ENCODE results near the gene TSPAN11.

Gene TSPAN11

DNA sequence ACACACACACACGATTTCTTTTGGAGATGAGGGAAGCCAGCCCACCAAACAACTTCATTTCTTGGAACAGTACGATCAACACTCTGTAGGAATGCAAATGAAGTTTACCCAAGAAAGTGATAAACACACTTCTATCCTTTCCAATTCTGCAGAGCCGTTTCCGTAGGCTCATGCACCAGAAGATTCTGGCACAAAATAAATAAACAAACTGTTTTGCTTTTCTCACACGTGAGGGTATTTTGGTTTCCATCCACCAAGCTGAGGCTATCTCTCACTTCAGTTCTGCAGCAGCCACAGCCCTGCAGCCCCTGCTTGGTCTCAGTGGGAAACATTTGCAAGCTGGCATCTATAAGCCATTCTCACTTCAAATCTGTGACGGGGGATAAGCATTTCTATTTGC is 15.3 kb upstream of the TSPAN11 start:
- DNase-seq (ENCODE audit: low spot score) = no peak

DNA sequence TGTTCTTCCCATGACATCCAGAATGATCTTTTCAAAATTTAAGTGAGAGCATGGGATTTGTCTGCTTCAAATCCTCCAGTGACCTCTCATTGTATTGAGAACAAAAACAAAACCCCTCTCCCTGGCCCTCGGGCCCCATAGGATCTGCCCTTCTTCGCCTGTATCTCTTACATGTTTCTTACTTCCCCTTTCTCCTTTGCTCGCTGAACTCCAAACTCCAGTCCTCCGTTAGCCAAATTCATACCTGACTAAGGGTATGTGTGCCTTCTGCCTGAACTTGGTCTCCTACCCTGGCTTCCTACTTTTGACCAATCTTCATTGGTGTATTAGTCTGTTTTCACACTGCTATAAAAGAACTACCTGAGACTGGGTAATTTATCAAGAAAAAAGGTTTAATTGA is 13.2 kb upstream of the TSPAN11 start:
- DNase-seq (ENCODE audit: low spot score) = no peak

DNA sequence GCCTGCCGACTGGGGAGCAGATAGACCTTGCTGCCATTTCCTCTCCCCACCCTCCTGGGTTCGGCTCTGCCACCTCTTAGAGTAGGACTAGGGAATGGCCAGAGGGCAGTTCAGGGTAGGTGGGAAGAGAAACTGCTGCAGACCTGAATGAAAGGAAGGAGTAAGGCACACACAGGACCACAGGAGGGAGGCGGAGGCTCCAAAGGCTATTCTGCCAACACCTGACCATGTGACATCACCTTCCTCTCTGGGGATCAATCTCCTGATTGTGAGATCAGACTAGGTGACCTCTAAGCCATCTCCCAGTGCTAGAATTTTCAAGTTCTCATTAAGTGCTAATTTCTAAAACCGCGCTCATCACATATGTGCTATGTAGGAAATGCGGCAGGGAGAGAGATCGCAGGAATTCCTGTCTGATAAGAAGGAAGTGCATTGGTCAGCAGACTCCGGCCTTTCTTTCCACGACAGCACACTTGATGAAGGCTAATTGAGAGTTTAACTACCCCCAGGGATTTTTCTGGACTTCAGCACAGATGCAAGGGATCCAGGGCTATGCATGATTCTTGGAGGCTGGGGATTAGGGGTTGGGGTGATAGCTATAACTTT is 11.5 kb upstream of the TSPAN11 start:
- DNase-seq (ENCODE audit: low spot score) = no peak

DNA sequence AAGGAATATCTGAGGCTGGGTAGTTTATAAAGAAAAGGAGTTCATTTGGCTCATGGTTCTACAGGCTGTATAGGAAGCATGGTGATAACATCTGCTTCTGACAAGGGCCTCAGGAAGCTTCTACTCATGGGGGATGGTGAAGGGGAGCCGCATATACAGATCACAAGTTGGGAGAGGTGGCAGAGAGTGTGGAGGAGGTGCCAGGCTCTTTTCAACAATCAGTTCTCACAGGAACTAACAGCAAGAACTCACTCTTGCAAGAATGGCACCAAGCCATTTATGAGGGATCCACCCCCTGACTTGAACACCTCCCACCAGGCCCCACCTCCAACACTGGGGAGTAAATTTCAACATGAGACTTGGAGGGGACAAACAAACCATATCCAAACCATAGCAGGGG is 3.5 kb upstream of the TSPAN11 start:
- no peak for DNase-seq (ENCODE audit: low spot score)

DNA sequence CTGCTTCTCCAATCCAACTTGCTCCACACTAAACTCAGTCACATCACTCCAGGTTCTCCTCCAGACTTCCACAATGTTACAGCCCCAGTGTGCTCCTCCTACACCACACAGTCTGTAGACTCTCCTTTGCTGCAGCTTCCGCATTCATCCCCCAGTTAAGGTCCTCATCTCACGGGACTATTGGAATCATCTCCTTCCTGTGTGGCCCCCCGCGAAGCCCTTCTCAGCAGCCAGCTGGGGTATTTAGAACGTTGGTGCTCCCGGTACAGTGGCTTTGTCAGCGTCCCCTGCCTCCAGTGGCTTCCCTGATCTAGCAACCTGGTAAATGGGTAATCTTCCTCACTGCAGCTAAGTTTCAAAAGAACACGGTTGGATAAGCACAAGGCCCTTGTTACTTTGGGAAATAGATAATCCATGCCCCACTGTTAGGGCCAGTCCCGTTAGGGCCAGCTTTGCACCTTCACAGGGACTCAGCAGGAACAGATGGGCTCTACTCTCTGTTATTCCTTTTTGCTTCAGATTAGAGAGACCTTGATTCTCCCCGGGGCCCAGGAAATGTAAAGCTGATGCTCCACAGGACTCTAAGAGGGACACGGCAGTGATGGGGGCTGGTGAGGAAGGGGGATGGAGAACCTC is 823 bp upstream of the TSPAN11 start:
- DNase-seq (ENCODE audit: low spot score) = no peak

DNA sequence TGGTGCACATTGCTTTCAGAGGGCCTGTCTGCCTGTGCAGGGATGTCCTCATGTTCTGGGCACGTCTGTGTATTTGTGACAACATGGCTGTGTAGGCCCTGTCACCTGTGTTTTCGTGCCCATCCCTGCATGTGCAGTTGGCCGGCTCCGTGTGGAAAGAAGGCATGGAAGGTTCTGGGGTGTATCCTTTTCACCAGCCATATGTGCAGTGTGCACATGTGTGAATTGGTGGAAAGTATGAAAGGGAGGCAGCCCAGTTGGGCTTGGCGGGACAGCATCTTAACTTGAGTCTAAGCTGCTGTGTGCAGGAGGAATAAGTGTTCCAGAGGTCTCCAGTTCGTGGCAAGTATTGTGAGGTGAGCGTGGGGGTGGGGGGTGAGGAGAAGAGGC is 669 bp downstream of the TSPAN11 start:
- DNase-seq (ENCODE audit: low spot score) = no peak

DNA sequence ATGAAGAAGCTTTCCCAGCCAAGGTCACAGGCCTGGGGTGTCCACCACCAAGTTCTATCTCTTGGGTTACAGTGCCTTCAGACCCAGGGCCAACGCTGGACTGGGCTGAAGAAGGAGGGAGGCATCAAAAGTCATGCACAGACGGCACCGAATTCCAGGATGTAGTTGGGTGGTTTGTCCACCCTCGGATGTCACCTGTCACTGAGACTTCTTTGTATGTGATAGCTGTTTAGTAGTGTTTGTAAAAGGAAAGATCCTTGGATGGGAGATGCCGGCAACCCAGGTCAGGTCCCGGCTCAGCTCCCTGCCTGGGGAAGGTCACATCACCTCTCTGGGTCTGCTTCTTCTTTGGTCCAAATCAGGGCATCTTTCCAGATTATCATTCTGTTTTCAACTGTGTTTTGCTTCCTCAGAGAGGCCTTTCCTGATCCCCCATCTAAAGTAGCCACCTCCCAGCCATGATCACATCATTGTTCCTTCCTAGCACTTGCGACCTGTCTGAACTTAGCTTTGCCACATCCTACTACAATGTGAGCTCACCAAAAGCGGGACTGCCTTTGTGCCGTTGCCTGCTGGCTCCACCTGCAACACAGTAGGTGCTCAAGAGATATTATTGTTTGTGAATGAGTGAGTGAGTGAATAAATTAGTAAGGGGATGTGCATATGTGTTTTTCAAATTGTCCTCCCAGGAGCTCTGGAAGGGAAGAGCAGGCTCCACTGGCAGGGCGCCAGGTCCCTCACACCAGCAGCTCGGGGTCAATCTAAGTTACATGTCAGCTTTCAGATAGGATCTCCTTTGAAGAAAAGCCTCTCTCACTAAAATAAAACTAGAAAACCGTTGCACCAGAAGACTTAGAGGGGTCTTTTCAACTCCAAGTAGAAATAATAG is 2.1 kb downstream of the TSPAN11 start:
- no peak for DNase-seq (ENCODE audit: low spot score)

DNA sequence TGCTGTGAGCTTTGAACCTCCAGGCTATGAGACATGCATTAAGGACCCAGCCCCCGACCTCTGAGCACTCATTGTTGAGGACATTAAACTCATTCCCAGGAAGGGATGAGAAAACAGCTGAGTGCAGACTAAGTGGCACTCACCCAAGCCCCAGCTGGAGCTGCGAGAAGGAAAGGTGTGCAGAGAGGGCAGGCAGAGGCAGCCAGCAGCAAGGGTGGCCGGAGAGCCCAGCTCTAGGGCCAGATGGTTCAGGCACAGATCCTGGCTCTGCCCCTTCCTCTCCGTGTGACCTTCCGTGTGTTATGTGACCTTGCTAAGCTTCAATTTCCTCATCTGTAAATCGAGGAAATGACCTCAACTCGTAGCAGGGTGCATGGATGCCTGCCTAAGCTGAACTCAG is 3.7 kb downstream of the TSPAN11 start:
- DNase-seq (ENCODE audit: low spot score) = no peak

DNA sequence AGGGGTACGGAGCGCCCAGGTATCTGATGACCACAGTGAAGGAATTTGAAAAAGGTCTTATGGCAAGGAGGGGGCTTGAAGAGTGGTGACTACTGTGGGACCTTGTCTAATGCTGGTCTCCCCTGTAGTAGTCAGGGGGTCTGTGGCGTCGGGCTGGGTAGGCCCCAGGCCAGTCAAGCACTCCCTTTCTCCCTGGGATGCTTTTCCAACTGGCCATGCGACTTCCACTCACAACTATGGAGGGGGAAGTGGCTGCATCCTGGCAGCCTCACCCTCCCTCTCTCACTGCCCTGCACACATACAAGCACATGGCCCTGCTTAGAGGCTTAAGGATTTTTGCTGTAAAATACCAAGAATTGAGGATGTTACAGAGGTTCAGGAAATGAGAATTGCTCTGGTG is 4.1 kb downstream of the TSPAN11 start:
- no peak for DNase-seq (ENCODE audit: low spot score)

DNA sequence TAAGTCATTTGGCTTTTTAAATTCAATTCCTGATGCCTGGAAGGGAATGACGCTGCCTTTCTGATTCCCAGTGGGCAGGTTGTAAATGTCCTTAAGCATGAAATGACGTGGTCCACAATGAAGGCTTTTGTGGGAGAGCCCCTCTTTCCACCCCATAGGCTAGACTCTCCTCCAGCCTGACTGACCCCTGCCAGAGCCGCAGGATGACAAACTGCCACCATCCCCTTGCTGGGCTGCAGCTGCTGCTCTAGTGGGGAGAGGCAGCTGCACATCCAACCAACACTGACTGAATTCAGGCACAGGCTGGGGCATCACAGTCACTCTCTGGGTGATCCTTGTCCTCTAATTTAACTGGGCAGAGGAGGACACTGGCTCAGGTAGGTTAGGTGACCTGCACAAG is 6.3 kb downstream of the TSPAN11 start:
- DNase-seq (ENCODE audit: low spot score) = no peak

DNA sequence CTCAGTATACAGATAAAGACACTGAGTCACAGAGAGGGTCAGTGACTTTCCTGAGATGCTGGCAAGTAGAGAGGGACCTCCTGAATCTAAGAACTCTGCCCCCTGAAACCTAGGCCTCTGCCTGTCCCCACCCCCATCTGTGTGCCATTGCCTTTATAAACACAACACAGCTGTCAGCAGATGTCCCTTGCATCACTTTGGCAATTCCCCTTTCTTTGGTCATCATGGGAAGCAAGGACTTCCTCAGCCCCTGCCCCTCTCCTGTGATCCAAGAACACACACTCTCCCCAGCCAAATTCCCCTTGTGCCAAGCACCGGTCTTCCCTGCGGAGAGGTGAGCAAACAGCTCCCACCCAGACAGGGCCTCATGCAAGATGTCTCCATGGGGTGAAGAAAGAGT is 8.3 kb downstream of the TSPAN11 start:
- no peak for DNase-seq (ENCODE audit: low spot score)

DNA sequence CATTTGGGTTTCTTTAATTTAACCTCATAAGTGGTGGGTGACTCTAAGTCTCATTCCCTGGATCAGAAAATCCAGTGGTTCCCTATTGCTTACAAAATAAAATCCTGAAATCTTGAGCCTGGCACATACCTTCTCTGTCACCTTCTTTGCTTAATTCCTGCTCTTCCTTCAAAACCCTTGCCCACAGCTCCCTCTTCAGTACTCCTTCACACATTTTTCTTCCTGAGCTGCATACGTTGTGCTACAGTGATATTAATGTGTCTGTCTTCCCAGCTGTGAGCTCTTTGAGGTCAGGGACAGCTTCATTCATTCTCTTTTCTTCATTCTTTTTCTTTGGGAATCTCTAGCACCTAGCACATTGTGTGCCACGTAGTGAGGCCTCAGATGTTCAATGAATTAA is 9.5 kb downstream of the TSPAN11 start:
- no peak for DNase-seq (ENCODE audit: low spot score)

DNA sequence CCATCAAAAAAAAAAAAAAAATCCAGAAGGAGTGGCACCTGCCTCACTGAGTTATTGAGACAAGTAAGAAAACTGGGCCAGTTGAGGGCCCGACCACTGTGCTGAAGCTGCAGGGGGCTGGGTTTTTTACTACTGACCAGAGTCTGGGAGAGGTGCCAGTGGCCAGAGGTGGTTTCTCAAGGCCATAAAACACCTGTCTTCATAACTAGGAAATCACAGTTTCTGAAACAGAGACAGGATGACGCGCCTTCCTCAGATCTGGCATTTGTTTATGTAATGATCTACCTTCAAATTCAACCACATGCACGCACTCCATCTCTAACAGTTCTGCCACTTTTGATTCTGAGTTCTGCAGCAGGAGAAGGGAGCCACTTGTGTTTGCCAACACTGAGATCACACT is 12.7 kb downstream of the TSPAN11 start:
- DNase-seq (ENCODE audit: low spot score) = no peak

DNA sequence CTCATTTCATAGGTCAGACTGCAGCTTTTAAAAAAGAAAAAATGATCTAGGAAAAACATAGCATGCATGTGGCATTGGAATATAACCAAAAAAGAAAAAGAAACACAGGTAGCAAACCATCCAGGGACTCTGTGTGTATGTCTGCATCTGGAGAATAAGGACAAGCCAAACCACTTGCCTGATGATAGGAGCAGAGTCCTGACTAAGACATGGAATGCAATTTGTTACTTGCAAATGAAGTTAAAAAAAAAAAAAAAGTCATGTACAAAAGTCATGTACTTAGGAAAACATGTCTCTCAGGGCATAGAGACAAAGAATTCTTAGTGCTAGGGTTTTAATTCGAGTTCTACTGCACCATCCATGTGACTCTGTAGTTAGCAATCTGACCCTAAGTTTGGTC is 15.9 kb downstream of the TSPAN11 start:
- no peak for DNase-seq (ENCODE audit: low spot score)

DNA sequence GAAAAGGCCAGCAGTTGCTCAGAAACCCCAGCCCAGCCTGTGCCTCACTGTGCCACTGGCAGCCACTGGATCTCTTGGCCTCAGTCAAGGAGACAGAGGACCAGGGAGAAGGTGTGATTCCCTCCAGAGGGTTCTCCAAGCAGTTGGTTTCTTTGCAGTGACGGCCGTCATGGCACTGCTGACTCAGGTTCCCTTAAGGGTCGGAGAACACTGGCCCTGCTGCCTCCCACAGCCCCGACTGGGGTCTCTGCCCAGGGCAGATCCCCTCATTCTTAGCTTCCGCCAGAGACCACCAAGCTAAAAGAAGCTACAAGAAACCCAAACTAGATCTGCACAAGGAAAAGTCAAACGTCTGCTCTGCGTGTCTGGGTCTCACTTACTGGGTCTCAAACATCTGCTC is 16.4 kb downstream of the TSPAN11 start:
- no peak for DNase-seq (ENCODE audit: low spot score)

DNA sequence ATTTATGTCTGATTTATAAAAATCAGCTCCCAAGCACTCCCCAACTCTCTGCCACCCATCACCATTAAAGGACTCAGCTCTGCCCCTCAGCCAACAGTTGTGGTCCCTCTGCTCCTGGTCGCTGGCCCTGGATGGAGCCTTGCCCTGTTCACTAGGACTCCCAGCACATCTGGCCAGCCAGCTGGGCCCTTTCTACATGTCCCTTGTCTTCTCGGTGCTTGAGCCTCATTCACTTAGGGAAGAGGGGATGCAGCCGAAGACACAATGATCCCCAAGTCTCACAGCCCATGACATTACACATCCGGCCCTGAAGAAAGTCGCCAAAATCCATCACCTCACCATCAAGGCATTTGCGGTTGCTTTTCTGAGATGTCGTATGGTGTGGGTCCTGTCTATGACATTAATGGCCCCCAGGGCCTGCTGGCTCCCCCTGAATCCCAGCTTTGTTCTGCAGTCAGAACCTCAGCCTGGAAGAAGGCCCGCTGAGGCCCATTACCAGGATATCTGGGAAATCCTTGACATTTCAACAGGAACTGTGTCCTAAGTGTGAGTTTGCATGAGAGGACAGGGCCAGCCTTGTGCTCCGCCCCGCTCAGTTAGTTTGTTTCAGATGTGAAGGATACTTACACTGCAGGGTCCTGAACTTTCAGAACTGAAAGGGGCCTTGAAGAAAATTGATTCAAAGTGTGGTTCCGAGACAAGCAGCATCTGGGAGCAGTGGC is 19.1 kb downstream of the TSPAN11 start:
- no peak for DNase-seq (ENCODE audit: low spot score)

DNA sequence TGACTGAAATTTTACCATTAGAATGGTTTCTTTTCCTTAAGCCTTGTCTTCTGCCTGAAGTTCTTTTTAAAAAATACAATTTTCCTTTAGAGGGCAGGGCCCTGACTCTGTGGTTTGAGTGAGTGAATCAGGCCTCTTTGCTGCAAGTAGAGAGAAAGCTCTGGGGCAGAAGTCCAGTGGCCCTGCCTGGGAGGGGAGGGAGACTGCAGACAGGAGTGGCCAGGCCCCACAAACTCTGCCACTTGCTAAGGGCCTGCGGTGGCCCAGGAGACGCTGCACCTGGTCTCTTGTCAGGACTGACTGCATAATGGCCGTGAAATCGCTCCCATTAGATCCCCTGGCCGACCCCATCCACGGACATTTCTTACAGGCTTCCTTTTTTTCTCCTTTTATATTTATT is 25.5 kb downstream of the TSPAN11 start:
- no peak for DNase-seq (ENCODE audit: low spot score)

DNA sequence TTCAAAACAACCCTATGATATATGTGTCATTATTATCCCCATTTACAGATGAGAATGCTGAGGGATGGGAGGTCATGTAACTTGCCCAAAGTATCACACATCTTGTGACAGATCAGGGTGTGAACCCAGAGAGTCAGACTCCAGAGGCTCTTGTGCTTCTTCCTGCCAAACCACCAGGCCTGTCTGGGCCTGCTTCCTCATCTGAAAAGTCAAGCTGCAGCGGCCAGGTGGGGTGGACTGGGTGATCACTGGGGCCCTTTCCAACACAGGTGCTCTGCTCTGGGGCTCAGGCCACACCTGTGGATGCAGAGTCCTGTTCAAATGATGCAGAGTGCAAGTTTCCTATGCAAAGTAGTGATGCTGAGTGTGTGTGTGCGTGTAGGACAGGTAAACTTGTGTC is 26.7 kb downstream of the TSPAN11 start:
- DNase-seq (ENCODE audit: low spot score) = no peak

DNA sequence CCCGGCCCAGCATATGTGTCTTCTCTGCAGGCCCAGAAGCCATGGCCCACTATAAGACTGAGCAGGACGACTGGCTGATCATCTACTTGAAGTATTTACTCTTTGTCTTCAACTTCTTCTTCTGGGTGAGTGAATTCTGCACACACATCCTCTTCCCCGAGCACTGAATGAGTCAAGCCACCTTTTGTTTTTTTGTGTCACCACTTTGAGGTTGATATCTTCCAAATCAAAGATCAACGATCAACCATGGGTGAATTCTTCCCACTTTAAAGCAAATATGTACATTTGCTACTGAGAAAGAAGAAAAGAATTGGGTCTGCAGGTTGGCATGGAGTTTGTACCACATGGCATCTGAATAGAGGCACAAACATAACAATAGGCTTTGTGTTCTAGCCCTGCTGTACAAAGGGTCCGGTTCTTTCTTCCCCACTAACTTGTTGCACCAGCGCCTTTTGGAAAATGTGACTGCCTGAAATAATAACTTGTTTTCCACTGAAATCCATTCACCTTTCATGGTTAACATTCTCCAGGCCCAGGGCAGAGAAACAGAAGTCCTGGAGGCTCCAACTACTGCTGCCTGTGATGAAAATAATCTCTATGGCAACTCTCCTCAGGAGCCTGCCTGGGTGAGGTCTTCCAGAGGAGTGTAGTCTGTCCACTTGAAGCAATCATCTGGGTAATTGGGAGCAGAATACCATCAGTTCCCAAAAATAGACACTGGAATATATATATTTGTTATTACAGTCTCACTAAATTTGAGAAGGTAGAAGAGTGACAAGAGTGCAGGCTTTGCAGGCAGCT is 27.6 kb downstream of the TSPAN11 start:
- DNase-seq (ENCODE audit: low spot score) = no peak

DNA sequence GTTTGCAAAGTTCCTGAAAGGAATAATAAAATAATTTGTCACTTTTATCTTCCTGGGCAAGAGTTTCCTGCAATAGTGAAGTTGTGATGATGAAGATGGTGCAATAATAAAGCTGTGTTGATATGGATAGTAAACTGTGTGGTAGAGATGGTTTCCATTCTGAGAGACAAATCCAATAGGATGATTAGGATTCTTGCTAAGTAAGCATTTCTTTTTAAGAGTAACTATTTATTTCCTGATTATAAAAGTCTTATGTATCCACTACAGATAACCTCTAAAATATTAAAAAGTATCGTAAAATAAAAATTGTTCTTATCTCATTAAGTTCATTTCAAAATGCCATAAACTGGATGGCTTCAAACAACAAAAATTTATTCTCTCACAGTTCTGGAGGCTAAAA is 28.7 kb downstream of the TSPAN11 start:
- no peak for DNase-seq (ENCODE audit: low spot score)

DNA sequence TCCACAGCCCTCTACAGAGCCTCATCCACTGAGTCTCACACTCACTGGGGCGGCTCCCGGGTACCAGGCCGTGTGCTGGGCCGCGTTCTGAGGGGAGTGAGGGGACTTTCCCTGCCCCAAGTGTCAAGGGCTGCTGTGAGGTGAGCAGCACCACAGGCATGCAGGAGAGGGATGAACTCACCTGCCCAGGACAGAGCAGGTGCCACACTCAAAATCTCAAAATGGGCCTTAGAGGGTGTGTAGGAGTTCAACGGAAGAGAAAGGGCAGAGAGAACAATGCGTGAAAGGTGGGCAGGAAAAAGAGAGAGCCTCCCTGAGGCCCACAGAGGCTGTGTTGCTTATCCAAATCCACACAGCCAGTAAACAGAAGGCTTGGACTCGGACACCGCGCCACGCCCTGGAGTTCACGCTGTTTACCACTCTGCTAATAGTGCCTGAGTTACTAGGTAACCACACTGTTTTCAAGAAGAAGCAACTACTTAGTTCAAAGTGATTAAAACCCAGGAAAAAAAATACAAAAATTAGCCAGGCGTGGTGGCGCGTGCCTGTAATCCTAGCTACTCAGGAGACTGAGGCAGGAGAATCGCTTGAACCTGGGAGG is 32.7 kb downstream of the TSPAN11 start:
- DNase-seq (ENCODE audit: low spot score) = no peak

DNA sequence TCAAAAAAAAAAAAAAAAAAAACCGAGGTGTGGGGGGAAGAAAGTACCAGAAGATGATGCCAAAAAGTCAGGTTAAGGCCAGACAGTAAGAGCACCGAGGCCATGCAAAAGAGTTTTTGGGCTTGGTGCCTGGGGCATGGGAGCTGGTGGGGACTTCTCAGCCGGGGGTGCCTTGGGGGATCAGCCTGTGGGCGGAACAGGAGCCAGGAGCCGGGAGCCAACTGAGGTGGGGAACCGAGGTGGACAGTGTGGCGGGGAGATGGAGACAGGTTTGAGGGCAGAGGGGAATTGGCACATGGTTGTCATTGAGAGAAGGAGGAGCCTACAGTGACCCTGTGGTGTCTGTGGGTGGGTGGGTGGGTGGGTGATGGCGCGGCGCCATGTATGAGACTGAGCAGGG is 33.2 kb downstream of the TSPAN11 start:
- no peak for DNase-seq (ENCODE audit: low spot score)

Measured in RKO (cell line).